ENCODE data around the gene MTOR. TPM values are rescaled to one million over a fixed set of nuclear protein-coding genes. Genes with fewer than 3 reads are reported as not detected.

MTOR gene
- total RNA-seq, 2 experiments from 2014 or later = 43.0 to 45.2 TPM

DNA sequence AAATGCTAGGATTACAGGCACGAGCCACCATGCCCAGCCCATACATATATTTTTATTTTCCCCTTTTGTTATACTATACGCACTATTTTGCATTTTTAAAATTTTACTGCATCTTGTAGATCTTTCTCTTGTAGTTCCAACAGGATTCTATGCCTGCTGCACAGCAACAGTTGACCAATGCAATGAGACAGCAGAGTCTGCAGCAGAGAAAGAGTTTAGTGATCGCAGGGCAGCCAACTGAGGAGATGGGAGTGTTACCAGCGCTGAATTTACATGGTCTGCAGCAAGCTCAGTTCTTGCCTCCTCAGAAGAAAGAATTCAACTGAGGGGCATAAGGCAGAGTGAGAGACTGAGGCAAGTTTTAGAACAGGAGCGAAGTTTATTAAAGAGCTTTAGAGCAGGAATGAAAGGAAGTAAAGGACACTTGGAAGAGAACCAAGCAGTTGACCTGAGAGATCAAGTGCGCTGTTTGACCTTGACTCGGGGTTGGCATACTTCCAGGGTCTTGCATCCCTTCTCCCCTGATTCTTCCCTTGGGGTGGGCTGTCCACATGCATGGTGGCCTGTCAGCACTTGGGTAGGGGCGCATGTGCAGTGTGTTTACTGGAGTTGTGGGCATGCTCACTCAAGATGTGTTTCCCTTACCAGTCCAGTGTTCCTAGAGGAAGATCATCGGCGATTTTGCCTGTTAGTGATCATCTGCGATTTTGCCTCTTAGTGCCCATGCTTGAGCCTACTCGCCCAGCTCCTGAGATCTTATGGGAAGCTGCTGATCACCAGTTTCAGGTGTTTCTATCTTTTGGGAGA lies 4.1 kb upstream of the MTOR start:
- Mint-ChIP-seq H3K9me3 (no peaks in the 10 kb centered on the region), H3K4me1 (peaks cover 6% of the 10 kb centered on the region), H3K36me3 (no peaks in the 10 kb centered on the region), H3K27ac (no peak overlapping the region), H3K4me3 (no peak overlapping the region), H3K27me3 (no peaks in the 10 kb centered on the region)
- DNase-seq = no peak

DNA sequence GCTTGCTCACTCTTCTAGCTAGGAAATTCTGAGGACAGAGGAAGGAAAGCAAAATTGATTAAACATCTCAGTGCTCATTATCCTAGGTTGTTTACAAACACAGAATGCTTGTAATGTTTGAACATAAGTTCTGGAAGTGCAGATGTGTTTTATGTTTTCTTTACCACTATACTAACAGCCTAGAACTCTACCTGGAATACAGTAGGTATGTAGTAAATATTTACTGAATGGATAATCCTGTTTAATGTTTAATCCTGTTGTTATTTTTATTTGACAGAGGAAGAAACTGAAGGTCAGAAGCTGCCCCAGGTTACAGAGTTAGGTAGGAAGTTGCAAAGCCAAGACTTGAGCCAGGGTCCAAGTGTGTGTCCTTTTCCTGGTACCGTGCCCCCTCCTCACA lies 6.1 kb downstream of the MTOR start:
- H3K36me3 Mint-ChIP-seq = peaks cover 12% of the 10 kb centered on the region

GRCh38 chr1:11253226-11253625 lies 9.1 kb downstream of the MTOR start:
- H3K4me1 Mint-ChIP-seq = no peaks in the 10 kb centered on the region
- DNase-seq = no peak
- H3K4me3 Mint-ChIP-seq = no peak overlapping the region
- no peaks in the 10 kb centered on the region for H3K9me3 Mint-ChIP-seq
- H3K36me3 Mint-ChIP-seq = peaks cover 22% of the 10 kb centered on the region
- no peaks in the 10 kb centered on the region for H3K27me3 Mint-ChIP-seq
- no peak overlapping the region for H3K27ac Mint-ChIP-seq

More for the DNA sequence above, 6.1 kb downstream of the MTOR start:
- Mint-ChIP-seq H3K4me3 (no peak overlapping the region), H3K27me3 (no peaks in the 10 kb centered on the region), H3K4me1 (peaks cover 10% of the 10 kb centered on the region), H3K27ac (no peak overlapping the region), H3K9me3 (no peaks in the 10 kb centered on the region)
- no peak for DNase-seq

GRCh38 chr1:11252538-11252937 lies 9.8 kb downstream of the MTOR start:
- Mint-ChIP-seq H3K9me3 (no peaks in the 10 kb centered on the region), H3K4me1 (no peaks in the 10 kb centered on the region), H3K27ac (no peak overlapping the region), H3K27me3 (no peaks in the 10 kb centered on the region), H3K4me3 (no peak overlapping the region), H3K36me3 (peaks cover 19% of the 10 kb centered on the region)
- no peak for DNase-seq

DNA sequence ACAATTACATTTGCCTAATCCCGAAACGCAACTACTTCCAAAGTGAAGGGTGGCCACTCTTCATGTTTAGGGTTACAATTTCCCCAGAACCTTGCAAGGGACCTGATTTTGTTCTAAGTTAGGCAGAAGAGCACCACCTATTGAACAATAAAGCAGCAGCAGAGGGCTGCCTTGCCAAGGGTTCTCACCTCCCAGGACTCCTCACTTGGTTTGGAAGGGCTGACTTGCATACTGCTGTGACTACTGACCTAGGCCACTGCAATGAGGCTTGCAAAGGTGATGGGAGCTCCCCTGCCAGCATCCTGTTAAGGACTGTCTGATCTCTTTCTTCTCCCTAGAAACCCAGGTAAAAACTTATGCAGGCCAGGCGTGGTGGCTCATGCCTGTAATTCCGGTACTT lies 14.2 kb downstream of the MTOR start:
- Mint-ChIP-seq H3K4me1 (no peaks in the 10 kb centered on the region), H3K36me3 (peaks cover 15% of the 10 kb centered on the region), H3K27me3 (no peaks in the 10 kb centered on the region), H3K4me3 (no peak overlapping the region), H3K27ac (no peak overlapping the region), H3K9me3 (no peaks in the 10 kb centered on the region)
- no peak for DNase-seq

DNA sequence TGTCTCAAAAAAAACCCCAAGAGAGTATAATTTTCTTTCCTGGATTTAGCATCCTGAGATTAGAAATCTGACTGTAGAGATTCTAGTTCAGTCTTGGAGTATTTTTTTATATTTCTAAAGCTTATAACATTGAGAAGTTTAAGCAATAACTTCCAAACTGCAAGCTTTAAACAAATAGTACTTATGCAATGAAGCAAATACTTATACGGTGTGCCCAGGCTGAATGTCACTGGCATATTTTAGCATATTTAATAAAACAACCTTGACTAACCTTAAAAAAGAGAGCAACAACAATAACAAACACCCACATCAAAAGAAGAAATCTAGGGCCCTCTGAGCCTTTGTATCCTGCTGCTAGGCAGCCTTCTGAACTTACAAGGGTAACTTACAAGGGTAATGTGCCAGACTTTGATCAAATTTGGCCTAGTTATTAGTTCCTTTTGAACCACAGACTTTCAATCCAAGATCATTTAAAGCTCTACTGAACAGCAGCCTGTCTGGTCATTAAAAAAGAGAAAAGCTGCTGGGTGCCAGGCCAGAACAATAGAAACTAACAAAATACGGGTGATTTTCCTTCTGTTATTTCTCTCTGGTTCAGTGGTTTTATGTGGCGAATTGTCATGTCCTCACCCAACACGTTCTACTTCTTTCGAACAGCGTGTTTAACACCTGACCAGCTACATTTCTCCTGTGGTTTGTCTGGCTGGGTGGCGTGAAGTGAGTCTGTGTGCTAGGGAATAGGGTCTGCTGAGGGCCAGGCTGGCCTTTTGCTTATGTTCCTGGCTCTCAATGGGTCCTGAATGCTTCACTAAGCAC lies 16.2 kb downstream of the MTOR start:
- no peaks in the 10 kb centered on the region for H3K9me3 Mint-ChIP-seq
- no peak overlapping the region for H3K4me3 Mint-ChIP-seq
- DNase-seq = no peak
- no peaks in the 10 kb centered on the region for H3K27me3 Mint-ChIP-seq
- H3K27ac Mint-ChIP-seq = peak overlapping the region; percentile 9
- H3K36me3 Mint-ChIP-seq = peaks cover 14% of the 10 kb centered on the region
- peaks cover 4% of the 10 kb centered on the region for H3K4me1 Mint-ChIP-seq

DNA sequence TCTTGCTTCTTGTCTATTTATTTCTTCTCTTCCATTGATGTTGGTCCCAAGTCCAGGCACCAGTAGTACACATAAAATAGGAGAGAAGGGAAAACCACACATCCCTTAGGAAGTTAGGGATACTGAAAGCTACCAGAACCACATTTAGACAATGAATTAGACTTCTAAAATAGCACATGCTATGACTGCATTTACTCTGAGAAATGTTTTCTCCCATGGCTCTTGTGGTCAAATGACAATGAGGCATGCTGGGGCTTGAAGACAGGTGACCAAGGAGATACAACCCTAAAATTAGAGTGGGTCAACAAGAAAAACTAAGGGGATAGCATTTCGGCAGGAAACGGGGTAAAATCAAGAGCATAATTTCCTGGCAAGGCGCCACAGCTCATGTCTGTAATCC lies 17.1 kb downstream of the MTOR start:
- Mint-ChIP-seq H3K9me3 (no peaks in the 10 kb centered on the region), H3K4me1 (peaks cover 4% of the 10 kb centered on the region), H3K27me3 (no peaks in the 10 kb centered on the region), H3K36me3 (peaks cover 6% of the 10 kb centered on the region), H3K27ac (no peak overlapping the region), H3K4me3 (no peak overlapping the region)
- DNase-seq = no peak

DNA sequence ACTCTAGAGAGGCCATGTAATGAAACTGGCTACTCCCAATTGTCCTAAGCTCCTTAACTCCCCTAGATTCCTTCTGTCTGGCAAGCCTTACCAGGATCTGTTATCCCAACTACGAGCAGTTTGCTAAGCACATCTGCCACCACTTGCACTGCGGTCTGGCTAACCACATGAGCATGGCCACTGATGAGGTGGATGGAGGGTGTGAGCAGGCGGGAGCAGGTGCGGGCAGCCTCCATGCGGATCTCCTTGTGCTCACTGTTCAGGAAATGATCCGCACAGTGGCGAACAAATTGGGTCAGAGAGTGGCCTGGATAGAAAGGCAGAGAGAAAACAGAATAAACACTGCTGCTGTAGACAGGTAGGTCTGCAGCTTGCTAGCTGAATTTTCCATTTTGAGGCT lies 24.0 kb downstream of the MTOR start:
- DNase-seq = no peak
- Mint-ChIP-seq H3K4me3 (no peak overlapping the region), H3K36me3 (peaks cover 2% of the 10 kb centered on the region), H3K27ac (no peak overlapping the region), H3K27me3 (no peaks in the 10 kb centered on the region), H3K9me3 (no peaks in the 10 kb centered on the region), H3K4me1 (peaks cover 4% of the 10 kb centered on the region)

GRCh38 chr1:11237356-11237755 lies 25.0 kb downstream of the MTOR start:
- no peak for DNase-seq
- Mint-ChIP-seq H3K4me1 (peaks cover 4% of the 10 kb centered on the region), H3K27me3 (no peaks in the 10 kb centered on the region), H3K4me3 (no peak overlapping the region), H3K27ac (no peak overlapping the region), H3K9me3 (no peaks in the 10 kb centered on the region), H3K36me3 (peaks cover 4% of the 10 kb centered on the region)

GRCh38 chr1:11233208-11233607 lies 29.1 kb downstream of the MTOR start:
- no peaks in the 10 kb centered on the region for H3K27me3 Mint-ChIP-seq
- no peak for DNase-seq
- no peaks in the 10 kb centered on the region for H3K4me1 Mint-ChIP-seq
- peaks cover 17% of the 10 kb centered on the region for H3K36me3 Mint-ChIP-seq
- no peak overlapping the region for H3K4me3 Mint-ChIP-seq
- H3K27ac Mint-ChIP-seq = no peak overlapping the region
- no peaks in the 10 kb centered on the region for H3K9me3 Mint-ChIP-seq

DNA sequence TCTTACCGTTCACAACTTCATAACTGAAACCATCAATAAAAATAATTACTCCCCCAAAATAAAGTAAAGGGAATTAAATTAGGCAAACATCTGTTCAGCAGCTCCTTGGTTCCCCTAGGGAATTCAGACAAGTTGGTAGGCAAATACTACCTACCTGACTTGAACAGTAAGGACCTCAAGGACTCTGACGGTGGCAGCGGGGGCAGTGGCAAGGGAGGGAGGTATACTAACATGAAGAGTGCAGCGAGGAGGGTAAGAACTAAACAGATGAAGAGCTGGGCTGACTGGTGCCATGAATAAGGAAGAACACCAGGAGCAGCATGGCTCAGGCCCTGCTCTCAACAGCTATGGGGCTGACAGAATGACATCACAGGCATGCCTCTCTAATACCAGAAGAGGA lies 33.1 kb downstream of the MTOR start:
- H3K27ac Mint-ChIP-seq = no peak overlapping the region
- no peak for DNase-seq
- no peaks in the 10 kb centered on the region for H3K27me3 Mint-ChIP-seq
- no peaks in the 10 kb centered on the region for H3K9me3 Mint-ChIP-seq
- H3K4me3 Mint-ChIP-seq = no peak overlapping the region
- H3K36me3 Mint-ChIP-seq = peaks cover 25% of the 10 kb centered on the region
- peaks cover 9% of the 10 kb centered on the region for H3K4me1 Mint-ChIP-seq

- H3K36me3 Mint-ChIP-seq = peaks cover 30% of the 10 kb centered on the region
- H3K4me3 Mint-ChIP-seq = no peak overlapping the region
- peak overlapping the region; percentile 32 for H3K27ac Mint-ChIP-seq
These were observed 35.0 kb downstream of the MTOR start for GRCh38 chr1:11227106-11228077.

GRCh38 chr1:11216074-11216473 lies 46.3 kb downstream of the MTOR start:
- Mint-ChIP-seq H3K4me3 (no peak overlapping the region), H3K36me3 (peaks cover 27% of the 10 kb centered on the region), H3K9me3 (no peaks in the 10 kb centered on the region), H3K4me1 (no peaks in the 10 kb centered on the region), H3K27ac (no peak overlapping the region), H3K27me3 (no peaks in the 10 kb centered on the region)
- no peak for DNase-seq

More at GRCh38 chr1:11227106-11228077, 35.0 kb downstream of the MTOR start:
- no peaks in the 10 kb centered on the region for H3K9me3 Mint-ChIP-seq
- no peak for DNase-seq
- H3K4me1 Mint-ChIP-seq = peaks cover 9% of the 10 kb centered on the region
- no peaks in the 10 kb centered on the region for H3K27me3 Mint-ChIP-seq

DNA sequence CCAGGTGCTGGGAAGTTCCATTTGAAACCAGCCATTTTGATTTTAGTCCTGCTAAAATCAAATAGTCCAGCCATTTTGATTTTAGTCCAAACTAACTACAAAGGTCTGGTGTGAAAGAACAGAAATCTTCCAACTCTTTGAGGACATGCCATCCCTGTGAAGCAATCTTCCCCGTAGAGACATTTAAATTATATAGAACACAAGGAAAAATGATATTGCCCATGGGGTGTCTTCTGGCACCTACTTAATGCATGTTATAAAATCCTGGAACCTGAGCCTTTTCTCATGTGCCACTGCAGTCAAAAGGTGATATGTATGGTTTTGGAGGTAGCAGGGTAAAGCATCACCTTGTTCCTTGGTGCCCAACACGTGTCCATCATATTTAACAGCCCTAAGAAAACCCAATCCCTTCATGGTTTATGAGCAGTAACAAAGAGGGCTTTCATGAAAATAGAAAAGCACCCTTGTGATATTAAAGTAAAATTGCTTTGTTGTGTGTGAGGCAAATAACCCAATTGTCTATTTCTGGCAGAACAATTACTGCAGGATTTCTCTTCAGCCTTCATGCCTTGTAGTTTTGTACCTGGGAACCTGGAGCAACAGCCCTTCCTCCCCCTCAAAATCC lies 46.9 kb downstream of the MTOR start:
- Mint-ChIP-seq H3K27me3 (no peaks in the 10 kb centered on the region), H3K4me1 (no peaks in the 10 kb centered on the region), H3K36me3 (peaks cover 29% of the 10 kb centered on the region), H3K27ac (no peak overlapping the region), H3K9me3 (no peaks in the 10 kb centered on the region), H3K4me3 (no peak overlapping the region)
- DNase-seq = no peak
